ENCODE measurements around the gene KDM2B.

DNA sequence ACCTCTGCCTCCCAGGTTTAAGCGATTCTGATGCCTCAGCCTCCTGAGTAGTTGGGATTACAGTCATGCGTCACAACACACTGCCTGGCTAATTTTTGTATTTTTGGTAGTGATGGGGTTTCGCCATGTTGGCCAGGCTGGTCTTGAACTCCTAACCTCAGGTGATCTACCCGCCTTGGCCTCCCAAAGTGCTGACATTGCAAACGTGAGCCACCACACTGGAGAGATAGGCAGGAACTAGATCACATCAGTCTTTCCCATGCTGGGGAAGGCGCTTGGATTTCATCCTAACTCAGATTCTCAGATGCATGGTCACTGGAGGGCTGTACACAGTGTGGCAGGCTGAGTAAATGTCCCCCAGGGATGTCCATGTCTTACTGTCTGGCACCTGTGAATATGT, 27.5 kb upstream of the KDM2B start:
- TF ChIP-seq, protein P1, sequence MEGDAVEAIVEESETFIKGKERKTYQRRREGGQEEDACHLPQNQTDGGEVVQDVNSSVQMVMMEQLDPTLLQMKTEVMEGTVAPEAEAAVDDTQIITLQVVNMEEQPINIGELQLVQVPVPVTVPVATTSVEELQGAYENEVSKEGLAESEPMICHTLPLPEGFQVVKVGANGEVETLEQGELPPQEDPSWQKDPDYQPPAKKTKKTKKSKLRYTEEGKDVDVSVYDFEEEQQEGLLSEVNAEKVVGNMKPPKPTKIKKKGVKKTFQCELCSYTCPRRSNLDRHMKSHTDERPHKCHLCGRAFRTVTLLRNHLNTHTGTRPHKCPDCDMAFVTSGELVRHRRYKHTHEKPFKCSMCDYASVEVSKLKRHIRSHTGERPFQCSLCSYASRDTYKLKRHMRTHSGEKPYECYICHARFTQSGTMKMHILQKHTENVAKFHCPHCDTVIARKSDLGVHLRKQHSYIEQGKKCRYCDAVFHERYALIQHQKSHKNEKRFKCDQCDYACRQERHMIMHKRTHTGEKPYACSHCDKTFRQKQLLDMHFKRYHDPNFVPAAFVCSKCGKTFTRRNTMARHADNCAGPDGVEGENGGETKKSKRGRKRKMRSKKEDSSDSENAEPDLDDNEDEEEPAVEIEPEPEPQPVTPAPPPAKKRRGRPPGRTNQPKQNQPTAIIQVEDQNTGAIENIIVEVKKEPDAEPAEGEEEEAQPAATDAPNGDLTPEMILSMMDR (conservative IDR thresholded peaks at IDR 0.05), result no peak
- no peak for TF ChIP-seq ZFX (IDR thresholded peaks at IDR 0.05)
